Neural progenitor cell (in vitro differentiated cells): ENCODE results near the gene RBBP8NL. TPM values are rescaled to one million over a fixed set of nuclear protein-coding genes. Genes with fewer than 3 reads are reported as not detected.

Experiments
- DNase-seq: peaks from one replicate; pipeline ENCODE4 v3.0.0-alpha.2; 2016; ENCODE audit warnings: low spot score
- H2AFZ ChIP-seq: fragments of 200-600 bp; sonication (generic); replicated peaks from 2 replicates; pipeline ENCODE4 v1.6.1; 2016; ENCODE audit warnings: antibody characterized with exemption
- H3F3A ChIP-seq: fragments of 200-600 bp; sonication (generic); 2 replicates; pipeline ENCODE4 v1.6.1; 2016; ENCODE audit warnings: antibody characterized with exemption, low read depth
- H3K27ac ChIP-seq: fragments of 200-600 bp; sonication (generic); 2 replicates; pipeline ENCODE4 v1.5.1; 2016; ENCODE audit warnings: mild to moderate bottlenecking
- H3K27me3 ChIP-seq: fragments of 200-600 bp; sonication (generic); 2 replicates; pipeline ENCODE4 v1.6.1; 2016; ENCODE audit warnings: mild to moderate bottlenecking, moderate library complexity
- H3K36me3 ChIP-seq: fragments of 200-600 bp; sonication (generic); 2 replicates; pipeline ENCODE4 v1.5.1; 2016
- H3K4me1 ChIP-seq: fragments of 200-600 bp; sonication (generic); 2 replicates; pipeline ENCODE4 v1.6.1; 2016; ENCODE audit warnings: mixed run types
- H3K4me2 ChIP-seq: fragments of 200-600 bp; sonication (generic); 2 replicates; pipeline ENCODE4 v1.6.1; 2016
- H3K4me3 ChIP-seq: fragments of 200-600 bp; sonication (generic); 2 replicates; pipeline ENCODE4 v1.5.1; 2016
- H3K79me2 ChIP-seq: fragments of 200-600 bp; sonication (generic); 2 replicates; pipeline ENCODE4 v1.6.1; 2016; ENCODE audit warnings: low read depth
- H3K9ac ChIP-seq: fragments of 200-600 bp; sonication (generic); 2 replicates; pipeline ENCODE4 v1.6.1; 2016
- H3K9me3 ChIP-seq: fragments of 200-600 bp; sonication (generic); 2 replicates; pipeline ENCODE4 v1.5.1; 2016; ENCODE audit warnings: low read depth
- H4K20me1 ChIP-seq: fragments of 200-600 bp; sonication (generic); 2 replicates; pipeline ENCODE4 v1.6.1; 2016; ENCODE audit warnings: low read depth
- H3K27ac Mint-ChIP-seq: 3 replicates; pipeline ENCODE4 v1.8.0; 2021; ENCODE audit warnings: mixed read lengths
- H3K27me3 Mint-ChIP-seq: 2 replicates; pipeline ENCODE4 v1.8.0; 2022; ENCODE audit warnings: low read depth, mild to moderate bottlenecking, inconsistent platforms, moderate library complexity, mixed read lengths; ENCODE audit not compliant: insufficient read depth
- H3K36me3 Mint-ChIP-seq: 3 replicates; pipeline ENCODE4 v1.8.0; 2021; ENCODE audit warnings: mixed read lengths
- H3K4me1 Mint-ChIP-seq: 3 replicates; pipeline ENCODE4 v1.8.0; 2021; ENCODE audit warnings: mixed read lengths
- H3K4me3 Mint-ChIP-seq: 3 replicates; pipeline ENCODE4 v1.8.0; 2021; ENCODE audit warnings: mild to moderate bottlenecking, moderate library complexity, mixed read lengths
- H3K9me3 Mint-ChIP-seq: 3 replicates; pipeline ENCODE4 v1.8.0; 2020; ENCODE audit warnings: mixed read lengths
- EZH2 ChIP-seq: fragments of 200-600 bp; sonication (generic); IDR thresholded peaks from 2 replicates; pipeline ENCODE4 v1.6.1; 2017; ENCODE audit warnings: antibody characterized with exemption, mild to moderate bottlenecking, moderate library complexity
- EZH2phosphoT487 ChIP-seq: fragments of 200-600 bp; sonication (generic); IDR thresholded peaks from 2 replicates; pipeline ENCODE4 v1.6.1; 2017; ENCODE audit warnings: antibody characterized with exemption
- total RNA-seq: library from RNA; depleted of rRNA; stranded (reverse); fragments of >200 nt; gene quantifications from 2 replicates; pipeline ENCODE4 v1.2.3, GENCODE V29; 2015; ENCODE audit warnings: low replicate concordance
- TF ChIP-seq, protein P1 (sequence below): fragments of 200-600 bp; sonication (generic); IDR thresholded peaks from 2 replicates; pipeline ENCODE4 v1.5.1; 2017; ENCODE audit warnings: antibody characterized with exemption, mild to moderate bottlenecking

RBBP8NL gene
- total RNA-seq, 1 donor from 2014 or later = not detected

DNA sequence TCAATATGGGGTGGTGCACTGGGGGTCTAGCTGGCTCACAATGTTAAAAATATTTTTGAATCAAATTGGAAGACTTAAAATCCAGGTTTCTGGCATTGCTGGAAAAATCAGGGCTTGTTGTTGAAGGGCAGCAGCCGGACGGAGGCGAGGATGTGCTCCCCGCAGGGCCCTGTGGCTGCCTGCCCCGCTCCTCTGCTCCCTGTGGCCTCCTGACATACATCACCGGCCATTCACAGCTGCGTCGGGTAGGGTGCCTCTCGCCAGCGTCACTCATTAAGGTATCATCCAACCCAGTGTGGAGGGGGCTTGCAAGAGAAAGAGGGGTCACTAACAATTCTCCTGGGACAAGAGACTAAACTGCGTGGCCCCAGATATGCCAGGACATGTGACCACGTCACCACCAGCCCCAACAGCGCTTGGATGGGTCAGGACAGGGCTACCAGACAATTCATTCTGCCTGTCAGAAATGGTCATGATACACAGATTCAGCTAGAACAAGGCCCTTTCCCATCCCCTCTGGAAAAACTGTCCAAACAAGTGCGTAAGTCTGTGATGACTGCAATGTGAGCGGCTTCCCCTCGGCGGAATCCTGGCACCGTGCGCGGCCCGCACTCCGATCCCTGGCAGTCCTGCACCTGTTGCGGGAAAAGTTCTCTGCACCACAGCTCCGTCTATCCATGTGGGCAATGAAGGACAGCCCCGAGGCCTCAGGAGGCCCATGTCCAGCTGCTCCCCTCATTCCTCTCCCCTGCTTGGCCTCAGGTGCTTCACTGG, 36.5 kb upstream of the RBBP8NL start:
- Histone ChIP-seq H3F3A (no peaks in the 10 kb centered on the region), H3K9ac (no peak overlapping the region), H3K9me3 (no peaks in the 10 kb centered on the region), H3K27ac (no peak overlapping the region), H2AFZ (no peak overlapping the region), H3K36me3 (no peaks in the 10 kb centered on the region), H3K79me2 (no peaks in the 10 kb centered on the region), H3K27me3 (no peaks in the 10 kb centered on the region), H3K4me2 (no peak overlapping the region), H3K4me1 (no peaks in the 10 kb centered on the region), H3K4me3 (no peak overlapping the region), H4K20me1 (no peaks in the 10 kb centered on the region)
- H3K4me1 Mint-ChIP-seq = peaks cover 6% of the 10 kb centered on the region
- TF ChIP-seq, protein P1, sequence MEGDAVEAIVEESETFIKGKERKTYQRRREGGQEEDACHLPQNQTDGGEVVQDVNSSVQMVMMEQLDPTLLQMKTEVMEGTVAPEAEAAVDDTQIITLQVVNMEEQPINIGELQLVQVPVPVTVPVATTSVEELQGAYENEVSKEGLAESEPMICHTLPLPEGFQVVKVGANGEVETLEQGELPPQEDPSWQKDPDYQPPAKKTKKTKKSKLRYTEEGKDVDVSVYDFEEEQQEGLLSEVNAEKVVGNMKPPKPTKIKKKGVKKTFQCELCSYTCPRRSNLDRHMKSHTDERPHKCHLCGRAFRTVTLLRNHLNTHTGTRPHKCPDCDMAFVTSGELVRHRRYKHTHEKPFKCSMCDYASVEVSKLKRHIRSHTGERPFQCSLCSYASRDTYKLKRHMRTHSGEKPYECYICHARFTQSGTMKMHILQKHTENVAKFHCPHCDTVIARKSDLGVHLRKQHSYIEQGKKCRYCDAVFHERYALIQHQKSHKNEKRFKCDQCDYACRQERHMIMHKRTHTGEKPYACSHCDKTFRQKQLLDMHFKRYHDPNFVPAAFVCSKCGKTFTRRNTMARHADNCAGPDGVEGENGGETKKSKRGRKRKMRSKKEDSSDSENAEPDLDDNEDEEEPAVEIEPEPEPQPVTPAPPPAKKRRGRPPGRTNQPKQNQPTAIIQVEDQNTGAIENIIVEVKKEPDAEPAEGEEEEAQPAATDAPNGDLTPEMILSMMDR = no peak
- TF ChIP-seq EZH2 (no peak), EZH2phosphoT487 (no peak)
- H3K36me3 Mint-ChIP-seq = no peaks in the 10 kb centered on the region
- H3K9me3 Mint-ChIP-seq = no peaks in the 10 kb centered on the region
- DNase-seq = no peak
- no peak overlapping the region for H3K27ac Mint-ChIP-seq
- H3K4me3 Mint-ChIP-seq = peak overlapping the region; percentile 7
- H3K27me3 Mint-ChIP-seq = peaks cover 7% of the 10 kb centered on the region

DNA sequence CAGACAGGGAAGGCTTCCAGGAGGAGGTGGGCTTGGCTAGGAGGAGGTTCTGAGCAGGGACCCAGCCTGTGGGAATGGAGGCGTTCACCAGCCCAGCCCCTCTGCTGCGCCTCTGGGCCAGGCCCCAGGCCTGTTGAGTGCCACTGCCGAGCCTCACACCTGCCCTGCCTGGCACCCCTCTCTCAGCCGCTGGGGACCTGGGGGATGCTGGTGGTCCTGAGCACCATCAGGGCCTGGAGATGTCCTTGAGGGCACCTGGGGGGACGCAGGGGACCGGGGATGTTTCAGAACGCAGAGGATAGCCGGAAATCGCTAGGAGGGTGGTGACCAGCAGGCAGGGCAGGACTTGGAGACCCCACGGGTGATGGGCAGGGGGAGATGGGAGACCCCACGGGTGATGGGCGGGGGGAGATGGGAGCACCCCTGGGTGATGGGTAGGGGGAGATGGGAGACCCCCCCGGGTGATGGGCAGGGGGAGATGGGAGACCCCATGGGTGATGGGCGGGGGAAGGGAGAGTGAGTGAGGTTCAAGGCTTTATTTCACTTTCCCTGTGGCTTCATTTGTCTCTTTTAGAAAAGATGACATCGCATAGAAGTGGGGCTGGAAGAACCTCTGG, 35.7 kb upstream of the RBBP8NL start:
- H3K27me3 ChIP-seq = no peaks in the 10 kb centered on the region
- no peaks in the 10 kb centered on the region for H3K9me3 ChIP-seq
- DNase-seq = no peak
- TF ChIP-seq, protein P1 = no peak
- no peak for TF ChIP-seq EZH2phosphoT487
- no peak for TF ChIP-seq EZH2
- H4K20me1 ChIP-seq = no peaks in the 10 kb centered on the region
- Mint-ChIP-seq H3K9me3 (no peaks in the 10 kb centered on the region), H3K4me3 (no peak overlapping the region), H3K4me1 (peaks cover 6% of the 10 kb centered on the region), H3K27ac (no peak overlapping the region), H3K27me3 (peaks cover 5% of the 10 kb centered on the region), H3K36me3 (no peaks in the 10 kb centered on the region)
- H3K36me3 ChIP-seq = no peaks in the 10 kb centered on the region
- no peak overlapping the region for H3K9ac ChIP-seq
- no peaks in the 10 kb centered on the region for H3K79me2 ChIP-seq
- no peaks in the 10 kb centered on the region for H3F3A ChIP-seq
- H3K27ac ChIP-seq = no peak overlapping the region
- H2AFZ ChIP-seq = no peak overlapping the region
- no peak overlapping the region for H3K4me3 ChIP-seq
- no peak overlapping the region for H3K4me2 ChIP-seq
- no peaks in the 10 kb centered on the region for H3K4me1 ChIP-seq

DNA sequence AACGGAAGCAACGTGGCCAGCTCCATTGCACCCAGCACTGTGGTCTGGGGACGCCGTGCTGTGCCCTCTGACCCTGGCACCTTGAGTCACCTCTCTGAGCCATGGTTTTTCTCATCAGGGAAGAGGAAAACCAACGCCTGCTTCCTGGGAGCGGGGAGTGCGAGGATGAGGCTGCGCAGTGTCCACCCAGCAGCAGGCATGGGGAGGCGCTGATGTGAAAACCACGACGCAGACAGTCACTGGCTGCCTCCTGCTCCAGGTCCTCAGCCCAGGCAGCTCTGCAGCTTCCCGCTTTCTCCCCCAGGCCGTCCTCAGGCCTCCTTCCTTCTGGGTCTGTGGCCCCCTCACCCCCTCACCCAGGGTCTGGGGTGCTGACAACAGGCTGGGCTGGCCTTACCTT, 34.5 kb upstream of the RBBP8NL start:
- no peak overlapping the region for H3K27ac ChIP-seq
- H3K27ac Mint-ChIP-seq = no peak overlapping the region

More for the DNA sequence above, 34.5 kb upstream of the RBBP8NL start:
- no peak for DNase-seq
- Histone ChIP-seq H2AFZ (no peak overlapping the region), H4K20me1 (no peaks in the 10 kb centered on the region), H3F3A (no peaks in the 10 kb centered on the region), H3K79me2 (no peaks in the 10 kb centered on the region), H3K9ac (no peak overlapping the region), H3K4me1 (no peaks in the 10 kb centered on the region), H3K4me2 (no peak overlapping the region), H3K4me3 (no peak overlapping the region), H3K9me3 (no peaks in the 10 kb centered on the region), H3K27me3 (no peaks in the 10 kb centered on the region), H3K36me3 (no peaks in the 10 kb centered on the region)
- TF ChIP-seq EZH2phosphoT487 (no peak), EZH2 (no peak)
- TF ChIP-seq, protein P1 = no peak
- peaks cover 5% of the 10 kb centered on the region for H3K27me3 Mint-ChIP-seq
- peaks cover 10% of the 10 kb centered on the region for H3K4me1 Mint-ChIP-seq
- no peaks in the 10 kb centered on the region for H3K9me3 Mint-ChIP-seq
- H3K4me3 Mint-ChIP-seq = no peak overlapping the region
- H3K36me3 Mint-ChIP-seq = no peaks in the 10 kb centered on the region
